GM19193 (cell line): ENCODE results near the gene NMUR1.

Experiments used
- POLR2A ChIP-seq: IDR thresholded peaks from 4 replicates; pipeline ENCODE4 v1.6.1; 2011; ENCODE audit not compliant: insufficient read depth, insufficient read length; ENCODE audit errors: extremely low read depth

The NMUR1 gene

DNA sequence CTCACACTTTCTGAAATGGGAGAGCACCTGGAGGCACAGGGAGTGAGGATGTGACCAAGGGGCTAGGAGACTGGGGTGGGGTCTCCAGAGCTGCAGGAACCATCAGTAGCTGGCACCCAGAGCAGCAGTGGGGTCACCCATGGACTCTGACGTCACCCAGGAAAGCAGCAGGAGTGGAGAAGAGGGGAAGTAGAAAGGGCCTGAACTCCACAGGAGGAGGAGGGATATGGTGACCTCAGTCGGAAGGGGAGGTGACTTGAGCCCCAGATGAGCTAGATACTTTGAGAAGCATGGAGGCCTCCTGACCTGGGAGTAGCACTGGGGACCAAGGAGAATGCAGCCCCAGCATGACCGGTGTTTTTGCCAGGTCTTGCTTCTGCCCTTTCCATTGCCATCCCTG, 8.8 kb downstream of the NMUR1 start:
- TF ChIP-seq POLR2A: no peak

- TF ChIP-seq POLR2A: no peak
These were observed 10.2 kb downstream of the NMUR1 start for GRCh38 chr2:231519975-231520555.

DNA sequence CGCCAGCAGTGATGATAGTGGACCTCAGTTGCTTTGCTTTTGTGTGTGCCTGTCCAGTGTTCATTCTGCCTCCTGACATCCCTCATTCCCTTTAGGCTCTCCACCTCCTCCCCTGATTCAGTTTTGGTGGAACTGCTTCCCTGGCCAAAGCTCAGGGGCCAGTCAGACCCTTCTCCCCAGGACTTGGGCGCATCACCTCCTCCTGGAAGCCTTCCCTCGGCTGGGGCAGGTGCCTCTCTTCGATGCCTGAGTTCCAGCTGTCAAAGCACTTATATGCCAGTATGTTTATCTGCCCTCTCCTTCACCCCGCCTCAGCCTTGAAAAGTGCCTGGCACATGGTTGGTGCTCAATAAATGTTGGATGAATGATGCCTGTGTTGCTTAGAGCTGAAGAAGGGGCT, 11.5 kb downstream of the NMUR1 start:
- TF ChIP-seq POLR2A: no peak

GRCh38 chr2:231515603-231516002, 14.6 kb downstream of the NMUR1 start:
- TF ChIP-seq POLR2A: no peak

GRCh38 chr2:231514951-231515297, 15.3 kb downstream of the NMUR1 start:
- TF ChIP-seq POLR2A: no peak

GRCh38 chr2:231514225-231514950, 15.9 kb downstream of the NMUR1 start:
- TF ChIP-seq POLR2A: peak; percentile 87

DNA sequence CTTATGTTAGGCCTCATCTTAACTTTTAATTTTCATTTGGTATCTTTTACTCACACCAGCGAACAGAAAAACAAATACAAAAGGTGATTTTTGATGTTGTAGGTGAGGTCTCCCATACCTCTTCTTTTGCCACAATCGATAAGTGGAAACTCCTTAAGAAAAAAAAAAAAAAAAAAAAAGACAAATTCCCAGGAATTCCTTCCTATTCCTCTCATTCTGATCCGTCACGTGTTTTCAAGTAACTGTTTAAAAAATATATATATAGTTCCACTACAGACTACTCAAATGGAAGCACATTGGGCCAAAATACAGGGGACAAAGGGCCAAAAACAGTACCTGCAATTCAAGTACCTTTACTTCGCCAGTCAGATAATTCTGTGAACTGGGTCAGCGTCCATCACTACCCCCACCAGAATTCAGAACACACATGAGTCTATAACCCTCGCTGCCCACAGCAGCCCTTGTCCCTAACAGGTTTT, 16.5 kb downstream of the NMUR1 start:
- TF ChIP-seq POLR2A: no peak

GRCh38 chr2:231512222-231512621, 18.0 kb downstream of the NMUR1 start:
- no peak for TF ChIP-seq POLR2A

GRCh38 chr2:231503766-231504165, 26.5 kb downstream of the NMUR1 start:
- TF ChIP-seq POLR2A: no peak

DNA sequence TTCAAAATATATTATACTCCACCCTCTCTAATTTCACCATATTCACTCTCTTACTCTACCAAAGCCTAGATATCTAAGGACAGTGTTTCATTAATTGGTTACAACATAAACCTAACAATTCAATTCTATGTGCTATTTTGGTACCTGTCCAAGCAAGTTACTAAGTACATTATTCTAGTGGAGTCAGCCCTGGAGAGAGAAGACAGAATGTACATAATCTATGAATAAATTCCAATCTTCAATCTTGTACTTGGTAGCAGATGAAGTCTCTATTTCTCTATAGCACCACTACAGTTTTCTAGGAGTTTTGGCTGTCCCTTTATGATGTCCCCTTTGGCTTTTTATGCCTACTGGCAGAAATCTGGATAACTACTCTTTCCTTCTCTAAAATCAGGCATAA, 27.6 kb downstream of the NMUR1 start:
- no peak for TF ChIP-seq POLR2A

- TF ChIP-seq POLR2A: no peak
These were observed 32.6 kb downstream of the NMUR1 start for GRCh38 chr2:231497651-231498050.

DNA sequence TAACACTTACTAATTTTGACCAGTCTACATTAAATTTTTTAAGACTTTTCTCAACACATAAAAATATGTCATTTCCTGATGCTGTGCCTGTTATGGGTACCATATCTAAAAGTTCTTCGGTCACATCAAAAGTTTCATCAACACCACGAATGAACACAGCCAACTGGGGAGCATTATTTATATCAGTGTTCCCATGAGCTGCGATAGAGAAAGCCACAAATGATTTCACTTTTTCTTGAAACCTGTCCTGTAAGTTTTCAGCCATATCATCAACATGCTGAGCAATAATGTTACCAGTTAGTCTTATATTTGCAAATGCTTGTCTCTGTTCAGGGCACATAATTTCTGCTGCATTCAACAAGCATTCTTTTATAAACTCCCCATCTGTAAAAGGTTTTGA, 35.6 kb downstream of the NMUR1 start:
- no peak for TF ChIP-seq POLR2A

- no peak for TF ChIP-seq POLR2A
These were observed 39.4 kb downstream of the NMUR1 start for GRCh38 chr2:231490801-231491200.

GRCh38 chr2:231489990-231490389, 40.3 kb downstream of the NMUR1 start:
- TF ChIP-seq POLR2A: no peak

DNA sequence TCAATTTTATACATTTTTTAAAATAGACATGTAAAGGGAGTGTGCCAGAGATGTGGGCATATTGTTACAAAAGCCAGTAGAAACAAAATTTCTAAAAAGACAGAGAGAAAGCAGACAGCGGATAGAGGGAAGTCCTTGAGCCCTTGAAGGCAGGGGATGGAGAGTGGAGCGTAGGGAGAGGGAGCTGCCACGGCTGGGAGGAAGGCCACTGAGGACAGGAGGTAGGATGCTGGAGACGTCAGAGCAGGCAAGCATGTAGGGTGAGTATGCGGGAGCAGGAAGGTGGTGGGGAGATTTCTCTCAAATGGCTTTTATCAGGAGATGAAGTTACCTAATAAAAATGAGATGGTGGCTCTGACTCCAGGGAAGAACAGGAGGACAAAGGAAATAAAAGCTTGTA, 41.9 kb downstream of the NMUR1 start:
- no peak for TF ChIP-seq POLR2A

- no peak for TF ChIP-seq POLR2A
These were observed 43.2 kb downstream of the NMUR1 start for GRCh38 chr2:231486851-231487596.

GRCh38 chr2:231483398-231484329, 46.6 kb downstream of the NMUR1 start:
- no peak for TF ChIP-seq POLR2A
